Measurements from ENCODE around the gene LPIN3.

DNA sequence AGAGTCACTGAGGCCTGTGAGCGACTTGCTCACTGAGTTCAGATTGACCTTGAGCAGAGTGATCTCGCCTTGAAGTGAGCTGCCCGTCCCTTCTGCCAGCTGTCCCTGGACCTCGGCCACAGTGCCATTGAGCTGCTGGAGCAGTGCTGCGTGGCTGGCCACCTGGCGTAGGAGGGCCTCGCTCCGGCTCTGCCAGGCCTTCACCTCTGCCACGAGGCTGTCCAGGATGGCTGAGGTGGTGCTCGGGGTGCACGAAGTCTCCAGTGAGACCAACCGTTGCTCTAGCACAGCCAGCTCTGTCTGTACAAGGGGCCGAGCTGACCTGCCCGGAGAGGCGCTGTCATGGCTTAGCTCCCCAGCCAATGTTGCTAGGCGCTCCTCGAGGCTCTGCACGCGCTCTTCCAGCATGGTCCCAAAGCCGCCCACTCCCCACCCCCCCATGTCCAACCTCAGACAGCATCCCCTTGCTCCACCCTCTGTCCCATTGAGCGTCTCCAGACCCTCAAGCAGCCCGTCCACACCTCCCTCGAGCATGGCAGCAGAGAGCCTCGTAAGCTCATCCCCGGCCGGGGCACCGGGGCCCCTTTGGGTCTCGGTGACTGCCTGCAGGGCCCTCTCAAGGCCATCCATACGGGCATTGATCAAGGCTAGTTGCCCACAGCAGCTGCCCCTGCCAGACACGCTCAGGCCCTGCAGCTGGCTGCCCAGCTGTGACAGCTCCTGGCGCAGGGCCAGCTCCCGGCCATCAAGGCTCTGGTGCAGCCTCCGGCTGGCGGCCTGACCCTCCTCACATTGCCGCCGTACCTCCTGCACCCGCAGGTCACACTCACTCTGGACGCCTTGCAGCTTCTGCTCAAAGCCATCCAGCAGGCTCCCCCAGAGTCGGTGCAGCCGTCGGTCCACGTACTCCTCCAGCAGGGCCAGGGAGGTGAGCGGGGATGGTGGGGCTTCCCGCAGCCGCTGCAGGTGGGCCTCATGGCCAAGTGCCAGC is 21.4 kb downstream of the LPIN3 start:
- TF ChIP-seq, protein P1, sequence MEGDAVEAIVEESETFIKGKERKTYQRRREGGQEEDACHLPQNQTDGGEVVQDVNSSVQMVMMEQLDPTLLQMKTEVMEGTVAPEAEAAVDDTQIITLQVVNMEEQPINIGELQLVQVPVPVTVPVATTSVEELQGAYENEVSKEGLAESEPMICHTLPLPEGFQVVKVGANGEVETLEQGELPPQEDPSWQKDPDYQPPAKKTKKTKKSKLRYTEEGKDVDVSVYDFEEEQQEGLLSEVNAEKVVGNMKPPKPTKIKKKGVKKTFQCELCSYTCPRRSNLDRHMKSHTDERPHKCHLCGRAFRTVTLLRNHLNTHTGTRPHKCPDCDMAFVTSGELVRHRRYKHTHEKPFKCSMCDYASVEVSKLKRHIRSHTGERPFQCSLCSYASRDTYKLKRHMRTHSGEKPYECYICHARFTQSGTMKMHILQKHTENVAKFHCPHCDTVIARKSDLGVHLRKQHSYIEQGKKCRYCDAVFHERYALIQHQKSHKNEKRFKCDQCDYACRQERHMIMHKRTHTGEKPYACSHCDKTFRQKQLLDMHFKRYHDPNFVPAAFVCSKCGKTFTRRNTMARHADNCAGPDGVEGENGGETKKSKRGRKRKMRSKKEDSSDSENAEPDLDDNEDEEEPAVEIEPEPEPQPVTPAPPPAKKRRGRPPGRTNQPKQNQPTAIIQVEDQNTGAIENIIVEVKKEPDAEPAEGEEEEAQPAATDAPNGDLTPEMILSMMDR (IDR thresholded peaks at IDR 0.05; ENCODE audit: low read depth, low read length), result no peak
- TF ChIP-seq EZH2phosphoT487 (IDR thresholded peaks at IDR 0.05; ENCODE audit: low read depth), result no peak
